ENCODE measurements around the gene ARID1B. TPM values are rescaled to one million over a fixed set of nuclear protein-coding genes. Genes with fewer than 3 reads are reported as not detected.
A peak's percentile ranks its signal among the peaks of the same experiment; 100 is the strongest.

Gene ARID1B
- total and polyA plus RNA-seq, 9 of the 15 experiments (the other 6 are each of a cell fraction or from before 2014, with no cell fraction given): 12.5 to 50.5 (median 25.8) TPM

- no peak overlapping the region for H2AFZ ChIP-seq (ENCODE audit: low read depth, low read length)
- peaks cover 4% of the 10 kb centered on the region; the same call in 1 of the 2 replicates for H4K20me1 ChIP-seq (replicated peaks; ENCODE audit: control insufficient read depth, insufficient read depth, low read length)
- FAIRE-seq (no peak), ATAC-seq (no peak), DNase-seq (ENCODE audit: extremely low read depth in 1 of 4, low spot score in 3 of 4) (no peak)
- H3K9me3 ChIP-seq (replicated peaks; ENCODE audit: control insufficient read depth, insufficient read depth, low read depth, low read length): no peaks in the 10 kb centered on the region
- no peaks in the 10 kb centered on the region for H3K27me3 ChIP-seq (ENCODE audit: control insufficient read depth in 2 of 2, insufficient read depth in 2 of 2, low read length in 2 of 2)
- H3K36me3 ChIP-seq (ENCODE audit: control insufficient read depth, insufficient read depth, low read length): no peaks in the 10 kb centered on the region
- H3K9ac ChIP-seq (ENCODE audit: insufficient read depth in 1 of 2, low read depth in 2 of 2, low read length in 2 of 2): no peak overlapping the region
- POLR2A ChIA-PET: interaction anchor here (0.6 to 0.9 kb wide), 2 partner anchors 52 to 165 kb away, joined by 3 to 4 read pairs; no protein-coding TSS in a partner anchor
- intact Hi-C loops (cut with micrococcal nuclease): no loop called here
- TF ChIP-seq ZNF217 (CRISPR knock-in tag; IDR thresholded peaks at IDR 0.05) (no peak), YBX1 (IDR thresholded peaks at IDR 0.05) (no peak), BRCA1 (IDR thresholded peaks at IDR 0.05) (no peak), BRCA1 (CRISPR knock-in tag; IDR thresholded peaks at IDR 0.05) (no peak), NCOA2 (IDR thresholded peaks at IDR 0.05; ENCODE audit: partially characterized antibody in 2 of 2) (no peak)
- peaks cover 68% of the 10 kb centered on the region for H3K79me2 ChIP-seq (ENCODE audit: control insufficient read depth, insufficient read depth, low read length)
- peaks cover 5% of the 10 kb centered on the region for H3K9me1 ChIP-seq (ENCODE audit: control insufficient read depth, insufficient read depth, low read length)
- 100% methylated on average over 1 of the region's 1 CpG for WGBS (ENCODE audit: insufficient coverage, low coverage, missing lambda C conversion rate)
- H3K4me1 ChIP-seq (replicated peaks in 1 of 2; ENCODE audit: control insufficient read depth in 2 of 2, insufficient read depth in 2 of 2, low read length in 2 of 2): peaks cover 19 to 22% of the 10 kb centered on the region in 2 experiments
- no peak overlapping the region for H3K4me3 ChIP-seq
- no peak overlapping the region for H3K4me2 ChIP-seq (ENCODE audit: insufficient read depth, low read length)
- in situ Hi-C loops (cut with MboI): no loop called here
- CTCF ChIA-PET (ENCODE audit: low intra/inter-chr PET ratio): no interaction called here
- H3K27ac ChIP-seq (ENCODE audit: extremely low read depth, low read depth, low read length): no peak overlapping the region
- no TSS peak for BruUV-seq (replicated peaks)
Measured at GRCh38 chr6:157017022-157017421, 239.8 kb downstream of the ARID1B start.

- peaks cover 70% of the 10 kb centered on the region for H3K79me2 ChIP-seq (ENCODE audit: control insufficient read depth, insufficient read depth, low read length)
- in situ Hi-C loops (cut with MboI): no loop called here
- no peaks in the 10 kb centered on the region for H3K9me3 ChIP-seq (replicated peaks; ENCODE audit: control insufficient read depth, insufficient read depth, low read depth, low read length)
- H3K4me3 ChIP-seq: no peak overlapping the region
- ChIA-PET CTCF (ENCODE audit: low intra/inter-chr PET ratio) (no interaction called here), POLR2A (interaction anchor here (0.9 kb wide), 1 partner anchor 14 kb away, joined by 4 read pairs; no protein-coding TSS in a partner anchor)
- ATAC-seq (no peak), FAIRE-seq (no peak), DNase-seq (ENCODE audit: extremely low read depth in 1 of 4, low spot score in 3 of 4) (no peak)
- peaks cover 21 to 25% of the 10 kb centered on the region in 2 experiments for H3K4me1 ChIP-seq (replicated peaks in 1 of 2; ENCODE audit: control insufficient read depth in 2 of 2, insufficient read depth in 2 of 2, low read length in 2 of 2)
- no peak overlapping the region for H3K4me2 ChIP-seq (ENCODE audit: insufficient read depth, low read length)
- no peaks in the 10 kb centered on the region for H3K36me3 ChIP-seq (ENCODE audit: control insufficient read depth, insufficient read depth, low read length)
- no TSS peak for BruUV-seq (replicated peaks)
- TF ChIP-seq PKNOX1 (IDR thresholded peaks at IDR 0.05) (no peak), ZNF384 (IDR thresholded peaks at IDR 0.05; ENCODE audit: low read depth, low read length) (peak; percentile 23; the same call in 1 of the 2 replicates)
- no peaks in the 10 kb centered on the region for H3K27me3 ChIP-seq (ENCODE audit: control insufficient read depth in 2 of 2, insufficient read depth in 2 of 2, low read length in 2 of 2)
- intact Hi-C loops (cut with micrococcal nuclease): no loop called here
- H3K9me1 ChIP-seq (ENCODE audit: control insufficient read depth, insufficient read depth, low read length): peaks cover 5% of the 10 kb centered on the region
- H3K27ac ChIP-seq (ENCODE audit: extremely low read depth, low read depth, low read length): no peak overlapping the region
- peaks cover 4% of the 10 kb centered on the region; the same call in 1 of the 2 replicates for H4K20me1 ChIP-seq (replicated peaks; ENCODE audit: control insufficient read depth, insufficient read depth, low read length)
- no peak overlapping the region for H3K9ac ChIP-seq (ENCODE audit: insufficient read depth in 1 of 2, low read depth in 2 of 2, low read length in 2 of 2)
- H2AFZ ChIP-seq (ENCODE audit: low read depth, low read length): no peak overlapping the region
Measured at GRCh38 chr6:157017861-157018260, 240.7 kb downstream of the ARID1B start.
